HL-60/S4 treated with retinoic acid at 250 ng/mL for 4 days and 3 days (cell line): Measurements from ENCODE around the gene RANBP17.

Experiments
- in situ Hi-C: fragments of 300-500 bp; cut with MboI; formaldehyde crosslinking; loops from 2 replicates; pipeline ENCODE4 v1.7.0; 2022; ENCODE audit warnings: low sequenced_read_pairs

Gene RANBP17

DNA sequence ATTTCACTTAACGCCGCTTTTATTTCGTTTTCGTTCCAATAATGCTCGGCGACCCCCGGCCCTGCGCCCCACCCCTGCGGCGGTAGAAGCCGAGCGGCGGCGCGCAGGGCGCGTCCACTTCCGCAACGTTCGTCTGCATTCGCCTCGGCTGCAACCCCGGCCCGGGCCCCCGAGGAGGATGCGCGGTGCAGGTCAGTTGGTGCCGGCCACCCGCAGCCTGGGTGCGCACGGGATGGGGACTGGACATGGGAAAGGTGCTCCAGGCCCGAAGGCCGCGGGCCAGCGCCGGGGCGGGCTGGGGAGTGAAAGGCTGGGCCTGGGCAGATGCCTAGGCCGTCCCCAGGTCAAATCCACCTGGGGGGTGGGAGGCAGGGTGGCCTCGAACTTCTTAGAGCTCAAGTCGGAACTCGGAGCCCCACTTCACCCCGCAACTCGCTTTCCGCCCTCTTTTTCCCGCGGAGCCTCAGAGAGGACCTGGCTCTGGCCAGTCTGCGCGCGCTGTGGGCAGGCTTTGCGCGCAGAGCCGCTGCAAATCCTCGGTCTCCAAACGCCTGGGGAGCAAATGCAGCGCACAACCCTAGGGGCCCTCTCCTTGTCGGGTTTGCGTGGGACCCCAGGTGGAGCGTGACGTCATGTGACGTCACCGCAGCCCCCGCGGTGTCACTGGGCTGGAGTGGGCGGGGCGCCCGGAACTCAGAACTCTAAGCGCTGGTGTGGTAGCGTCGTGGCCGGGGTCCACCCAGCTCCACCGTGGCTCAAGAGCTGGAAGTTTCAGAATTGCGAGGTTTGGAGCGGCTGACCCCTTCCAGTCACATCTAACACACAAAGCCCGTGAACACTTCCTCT lies 450.5 kb downstream of the RANBP17 start:
- in situ Hi-C loops, result no loop called here

DNA sequence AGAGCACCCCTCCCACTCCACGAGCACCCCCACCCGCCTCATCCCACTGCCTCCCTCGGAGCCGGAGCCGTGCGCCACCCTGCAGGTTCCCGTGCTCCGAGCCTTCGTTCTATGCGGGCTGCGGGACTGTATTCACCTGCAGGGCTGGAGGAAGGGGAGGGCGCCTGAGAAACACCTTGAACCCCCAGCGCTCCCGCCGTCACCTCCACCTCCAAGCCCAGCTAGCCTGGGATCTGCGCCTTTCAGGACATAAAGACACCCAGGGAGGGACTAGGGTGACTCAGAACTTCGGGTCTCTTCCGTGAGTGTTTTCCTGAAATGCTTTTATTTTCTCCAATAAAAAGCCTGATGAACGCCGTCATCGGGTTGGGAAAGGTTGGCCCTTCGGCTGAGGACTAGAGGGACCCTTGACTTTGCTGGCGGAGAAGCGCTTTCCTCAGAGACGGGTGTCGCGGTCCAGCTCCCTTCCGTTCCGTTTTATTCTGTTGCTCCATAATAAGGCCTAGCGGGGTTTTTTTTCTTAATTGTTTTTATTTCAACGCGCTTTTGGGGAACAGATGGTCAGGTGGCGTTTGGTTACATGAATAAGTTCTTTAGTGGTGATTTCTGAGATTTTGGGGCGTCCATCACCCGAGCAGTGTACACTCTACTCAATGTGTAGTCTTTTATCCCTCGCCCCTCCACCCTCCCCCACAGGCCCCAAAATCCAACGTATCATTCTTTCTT lies 451.8 kb downstream of the RANBP17 start:
- in situ Hi-C loops, result no loop called here

DNA sequence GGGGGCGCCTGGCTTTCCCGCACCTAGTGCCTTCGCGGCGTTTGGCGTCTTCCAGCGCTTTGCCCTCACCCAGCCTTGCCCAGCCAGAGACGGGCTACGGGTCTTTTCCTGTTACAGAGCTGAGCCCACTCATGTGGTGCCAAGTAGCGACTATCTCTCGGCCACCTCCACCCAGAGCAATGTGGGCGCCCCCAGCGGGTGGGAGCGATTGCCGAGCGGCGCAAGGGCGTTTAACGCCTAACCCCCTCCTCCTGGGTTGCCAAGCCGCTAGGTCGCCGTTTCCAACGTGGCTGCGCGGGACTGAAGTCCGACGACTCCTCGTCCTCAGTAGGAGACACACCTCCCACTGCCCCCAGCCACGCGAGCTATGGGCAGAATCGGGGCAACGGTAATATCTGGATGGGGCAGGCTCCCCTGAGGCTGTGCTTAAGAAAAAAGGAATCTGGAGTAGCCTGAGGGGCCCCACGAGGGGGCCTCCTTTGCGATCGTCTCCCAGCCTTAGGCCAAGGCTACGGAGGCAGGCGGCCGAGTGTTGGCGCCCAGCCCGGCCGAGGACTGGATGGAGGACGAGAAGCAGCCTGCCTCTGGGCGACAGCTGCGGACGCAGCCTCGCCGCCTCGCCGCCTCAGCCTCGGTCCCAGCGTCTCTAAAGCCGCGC lies 453.0 kb downstream of the RANBP17 start:
- in situ Hi-C loops, result no loop called here

DNA sequence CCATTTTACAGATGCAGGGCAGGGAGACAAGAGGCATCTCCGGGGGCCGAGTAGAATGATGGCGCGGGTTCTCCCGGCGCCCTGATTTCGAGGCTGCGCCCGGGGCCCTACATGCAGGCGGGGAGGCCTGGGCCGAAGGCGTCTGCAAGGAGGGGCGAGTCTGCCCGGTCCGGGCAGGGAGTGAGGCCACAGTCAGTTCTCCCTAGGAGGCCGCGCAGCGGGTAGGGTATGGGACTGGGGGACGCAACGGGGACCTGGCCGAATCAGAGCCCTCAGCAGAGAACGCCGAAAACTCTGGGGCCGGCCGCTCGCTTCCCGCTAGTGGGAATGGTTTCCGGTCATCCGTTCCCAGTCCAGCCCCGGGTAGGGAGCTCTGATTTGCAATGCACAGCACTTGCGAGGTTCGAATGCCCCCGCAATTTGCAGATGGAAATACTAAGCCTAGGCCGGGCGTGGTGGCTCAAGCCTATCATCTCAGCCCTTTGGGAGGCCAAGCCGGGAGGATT lies 453.6 kb downstream of the RANBP17 start:
- in situ Hi-C loops, result no loop called here

DNA sequence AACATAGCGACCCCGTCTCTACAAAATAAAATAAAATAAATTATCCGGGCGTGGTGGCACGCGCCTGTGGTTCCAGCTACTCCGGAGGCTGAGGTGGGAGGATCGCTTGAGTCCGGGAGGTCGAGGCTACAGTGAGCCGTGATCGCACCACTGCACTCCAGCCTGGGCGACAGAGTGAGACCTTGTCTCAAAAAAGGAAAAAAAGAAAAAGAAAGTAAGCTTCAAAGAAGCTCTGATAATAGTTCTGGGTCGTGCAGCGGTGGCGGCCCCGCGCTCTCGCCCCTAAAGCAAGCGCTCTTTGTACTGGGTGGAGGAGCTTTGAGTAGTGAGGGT lies 454.1 kb downstream of the RANBP17 start:
- in situ Hi-C loops, result no loop called here

DNA sequence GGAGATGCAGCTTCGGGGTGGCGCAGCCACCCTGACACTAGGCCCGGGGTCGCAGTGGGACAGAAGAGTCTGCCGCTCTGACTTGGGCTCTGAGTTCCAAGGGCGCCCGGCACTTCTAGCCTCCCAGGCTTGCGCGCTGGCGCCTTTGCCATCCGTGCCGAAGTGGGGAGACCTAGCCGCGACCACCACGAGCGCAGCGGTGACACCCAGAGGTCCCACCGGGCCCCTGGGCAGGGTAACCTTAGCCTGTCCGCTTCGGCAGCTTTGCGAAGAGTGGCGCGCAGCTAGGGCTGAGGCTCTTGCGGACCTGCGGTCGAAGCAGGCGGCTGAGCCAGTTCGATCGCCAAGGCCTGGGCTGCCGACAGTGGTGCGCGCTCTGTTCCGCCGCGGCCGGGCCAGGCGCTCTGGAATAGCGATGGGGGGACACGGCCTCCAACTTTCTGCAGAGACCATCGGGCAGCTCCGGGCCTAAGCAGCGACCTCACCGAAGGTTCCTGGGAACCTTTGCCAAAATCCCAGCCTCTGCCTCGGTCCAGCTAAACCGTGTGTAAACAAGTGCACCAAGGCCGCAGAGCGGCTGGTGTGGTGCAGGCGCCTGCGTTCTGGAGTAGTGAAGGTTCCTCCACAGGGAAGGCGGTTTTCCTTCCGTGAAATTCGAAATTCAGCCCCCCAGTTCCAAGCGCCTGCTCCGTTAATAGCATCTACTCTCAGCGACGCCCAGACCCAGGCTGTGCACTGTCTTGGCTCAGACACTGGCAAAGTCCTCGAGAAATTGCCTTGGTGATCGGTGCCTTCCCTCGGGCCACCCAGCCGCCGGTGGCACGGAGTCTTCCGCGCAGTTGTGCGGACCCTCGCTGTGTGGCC lies 454.7 kb downstream of the RANBP17 start:
- in situ Hi-C loops, result no loop called here

DNA sequence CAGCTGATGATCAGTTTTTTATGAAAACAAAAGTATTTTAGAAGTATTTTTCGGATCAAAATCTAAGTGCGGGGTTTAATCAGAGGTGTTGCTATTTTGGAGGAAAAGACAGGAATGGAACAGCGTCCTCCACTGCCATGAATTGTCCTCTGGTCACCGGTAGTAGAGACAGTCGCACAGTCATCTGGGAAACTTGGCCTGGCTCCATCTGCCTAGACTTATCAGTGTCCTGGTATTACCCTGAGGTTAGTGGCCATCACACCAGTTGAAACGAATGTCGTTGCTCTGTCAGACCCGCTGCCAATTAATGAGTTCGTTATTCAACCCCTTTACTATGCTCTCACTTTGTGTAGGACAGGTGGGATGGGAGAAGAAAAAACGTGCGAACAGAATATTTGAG lies 455.4 kb downstream of the RANBP17 start:
- in situ Hi-C loops, result no loop called here

DNA sequence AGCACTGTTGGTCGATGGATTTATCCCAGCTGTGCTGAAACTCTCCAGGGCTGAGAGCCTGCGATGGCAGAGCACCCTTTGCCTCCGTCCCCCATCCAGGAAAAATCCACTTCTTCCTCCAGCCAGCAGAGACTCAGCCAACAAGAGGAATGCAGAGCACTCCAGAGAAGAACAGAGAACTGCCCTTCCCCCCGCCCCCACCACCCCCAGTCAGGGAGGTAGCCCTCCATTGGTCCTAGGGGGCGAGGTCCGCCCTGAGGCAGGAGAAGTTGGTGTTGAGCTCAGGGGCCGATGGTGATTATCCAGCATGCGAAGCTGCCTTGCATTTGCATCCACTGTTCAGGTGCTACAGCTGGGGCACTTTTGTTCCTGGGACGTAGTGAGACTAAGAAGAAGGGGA lies 456.2 kb downstream of the RANBP17 start:
- in situ Hi-C loops, result no loop called here

DNA sequence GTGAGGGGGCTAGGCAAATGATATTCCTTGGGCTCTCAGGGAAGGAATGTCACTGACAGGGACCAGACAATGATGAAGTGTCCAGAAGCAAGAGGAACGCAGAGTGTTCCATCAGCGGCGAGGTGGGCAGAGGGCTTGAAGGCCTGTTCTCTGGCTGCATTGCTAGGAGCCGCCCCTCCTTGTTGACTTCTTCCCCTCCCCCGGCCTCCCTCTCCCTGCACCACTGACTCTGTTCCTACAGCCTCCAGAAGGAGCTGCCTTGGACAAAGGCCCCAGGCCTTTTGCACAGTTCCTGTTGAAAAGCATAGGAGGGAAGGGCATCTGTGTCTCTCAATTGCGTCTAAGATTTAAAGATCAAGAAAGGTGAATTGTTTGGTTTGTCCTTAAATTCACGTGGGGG lies 459.6 kb downstream of the RANBP17 start:
- in situ Hi-C loops, result no loop called here

DNA sequence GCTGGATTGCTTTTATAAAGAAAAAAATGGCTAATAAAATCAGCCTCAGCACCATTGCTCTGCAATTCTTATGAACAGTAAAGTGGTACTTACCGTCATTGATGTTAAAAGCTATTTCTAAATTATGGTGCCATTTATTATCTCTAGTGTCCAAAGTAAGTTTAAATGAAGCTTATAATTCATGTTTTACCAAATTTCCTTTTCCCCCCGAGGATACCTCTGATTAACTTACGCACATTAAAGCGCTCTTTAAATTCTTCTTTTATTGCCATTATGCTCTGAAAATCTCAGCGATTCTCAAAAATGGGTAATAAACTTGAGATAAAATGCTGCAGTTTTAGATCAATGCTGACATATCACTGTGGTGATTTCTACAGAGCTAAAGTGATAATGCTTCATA lies 460.7 kb downstream of the RANBP17 start:
- in situ Hi-C loops, result no loop called here

DNA sequence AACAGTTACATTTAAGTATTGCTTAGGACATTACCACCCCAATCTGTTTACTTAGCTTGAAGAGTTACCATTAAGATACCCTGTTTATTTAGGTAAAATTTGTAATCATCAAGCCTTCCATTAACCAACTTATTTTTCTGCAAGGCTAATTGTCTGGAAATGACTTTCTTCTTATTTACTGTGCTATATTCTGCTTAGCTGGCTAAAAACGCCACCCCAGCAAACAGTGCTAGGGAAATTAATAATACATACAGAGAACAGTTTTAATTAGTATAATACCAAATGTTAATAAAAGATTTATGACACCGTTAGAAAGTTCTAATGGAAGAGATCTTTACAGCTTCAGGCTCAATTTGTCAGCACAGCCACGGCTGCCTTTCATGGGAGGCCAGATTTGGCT lies 461.2 kb downstream of the RANBP17 start:
- in situ Hi-C loops, result no loop called here

DNA sequence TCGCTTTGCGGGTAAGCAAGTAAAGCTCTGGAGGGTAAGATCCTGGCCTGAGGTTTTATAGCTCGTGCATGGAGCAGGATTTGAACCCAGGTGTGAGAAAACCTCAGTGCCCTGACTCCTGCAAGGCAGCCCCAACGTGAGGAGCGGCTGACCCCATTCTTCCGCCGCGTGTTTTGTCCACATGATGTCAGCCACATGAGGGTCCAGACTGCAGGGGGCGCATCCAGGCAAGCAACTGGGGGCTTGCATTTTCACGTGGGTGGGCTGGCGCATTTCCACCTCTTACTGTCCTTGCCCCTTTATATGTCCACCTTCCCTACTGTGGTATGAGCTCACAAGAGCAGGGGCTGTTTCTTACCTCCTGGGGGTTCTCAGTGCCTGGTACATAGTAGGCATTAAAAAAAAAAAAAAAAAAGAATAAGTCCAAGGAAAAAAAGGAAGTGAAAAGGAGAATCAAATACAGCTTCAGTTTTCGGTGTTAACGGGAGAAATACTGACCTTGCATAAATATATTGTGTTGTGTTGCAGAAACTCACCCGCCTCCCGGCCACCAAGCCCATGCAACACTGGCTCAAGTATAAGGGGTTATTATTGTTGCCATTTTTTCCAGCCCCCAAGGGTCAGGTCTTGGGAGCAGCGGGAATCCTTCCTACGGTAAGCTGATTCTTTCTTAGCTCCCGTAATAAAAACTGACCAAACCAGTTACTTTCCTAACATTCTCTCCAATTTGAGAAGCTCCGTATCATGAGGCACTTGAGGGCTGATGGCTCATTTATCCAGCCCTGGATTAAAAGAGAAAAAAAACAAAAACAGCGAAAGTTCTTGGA lies 462.2 kb downstream of the RANBP17 start:
- in situ Hi-C loops, result no loop called here

DNA sequence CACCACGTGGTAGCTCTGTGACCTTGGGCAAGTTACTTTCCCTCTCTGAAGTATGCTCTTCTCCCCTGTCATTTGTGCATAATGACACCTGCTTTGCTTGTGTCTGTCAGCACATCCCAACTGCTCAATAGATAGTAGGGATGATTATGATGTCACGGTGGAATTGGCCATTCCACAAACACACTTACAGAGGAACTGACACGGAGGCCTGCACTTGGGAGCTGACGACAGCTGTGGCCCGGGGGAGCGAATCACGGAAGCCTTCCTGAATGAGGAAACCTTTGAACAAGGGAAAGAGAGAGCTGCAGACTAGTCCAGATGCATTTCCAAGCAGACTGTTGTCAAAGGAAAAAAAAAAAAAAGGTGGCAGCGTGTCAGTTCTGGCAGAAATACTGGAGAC lies 468.2 kb downstream of the RANBP17 start:
- in situ Hi-C loops, result no loop called here

DNA sequence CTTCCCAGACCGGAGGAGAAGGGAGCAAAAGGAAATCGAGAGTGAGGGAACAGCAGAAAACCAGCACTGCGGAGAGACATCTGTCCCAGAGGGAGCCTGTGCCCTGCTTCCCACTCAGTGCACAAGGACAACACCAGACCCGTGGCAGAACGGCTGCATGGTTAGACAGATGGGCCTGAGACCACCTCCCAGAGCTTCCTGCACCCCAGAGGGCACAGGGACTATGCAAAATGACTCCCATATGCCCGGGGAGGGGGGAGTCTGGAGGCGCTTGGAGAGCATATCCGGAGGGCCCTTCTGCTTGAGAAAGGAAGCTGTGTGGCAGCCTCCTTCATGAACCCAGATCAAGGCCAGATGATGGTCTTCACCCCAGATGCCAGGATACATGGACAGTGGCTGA lies 473.8 kb downstream of the RANBP17 start:
- in situ Hi-C loops, result no loop called here

DNA sequence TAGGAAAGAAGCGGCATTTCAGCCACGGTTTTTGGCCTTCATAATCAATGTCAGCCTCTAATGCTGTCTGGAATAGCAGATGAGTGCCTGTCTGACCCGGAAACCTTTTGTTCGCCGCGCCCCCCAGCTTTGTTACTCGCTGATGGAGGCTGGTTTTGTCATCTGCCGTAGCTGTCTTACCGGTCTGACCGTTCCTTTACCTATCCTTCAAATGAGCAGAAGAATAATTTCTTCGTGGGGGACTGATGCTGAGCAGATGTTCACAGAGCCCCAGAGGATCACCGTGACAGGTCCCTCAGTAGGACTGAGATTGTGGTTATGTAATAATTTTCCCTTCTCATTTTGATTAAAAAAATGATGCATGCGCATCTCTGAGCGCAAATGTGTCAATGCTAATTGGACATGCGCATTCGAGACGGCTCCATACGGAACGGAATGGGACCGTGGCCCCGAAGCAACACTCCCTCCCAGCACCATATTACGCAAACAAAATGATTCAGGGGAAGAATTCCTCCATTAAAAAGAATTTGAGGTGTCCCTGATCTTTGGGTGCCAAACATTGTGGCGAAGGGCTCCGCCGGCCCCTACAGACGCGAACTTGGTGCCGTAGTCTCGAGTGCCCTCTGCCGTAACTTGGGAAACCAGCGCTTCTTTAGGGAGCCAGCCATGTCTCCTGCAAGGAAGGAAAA lies 474.8 kb downstream of the RANBP17 start:
- in situ Hi-C loops, result no loop called here

DNA sequence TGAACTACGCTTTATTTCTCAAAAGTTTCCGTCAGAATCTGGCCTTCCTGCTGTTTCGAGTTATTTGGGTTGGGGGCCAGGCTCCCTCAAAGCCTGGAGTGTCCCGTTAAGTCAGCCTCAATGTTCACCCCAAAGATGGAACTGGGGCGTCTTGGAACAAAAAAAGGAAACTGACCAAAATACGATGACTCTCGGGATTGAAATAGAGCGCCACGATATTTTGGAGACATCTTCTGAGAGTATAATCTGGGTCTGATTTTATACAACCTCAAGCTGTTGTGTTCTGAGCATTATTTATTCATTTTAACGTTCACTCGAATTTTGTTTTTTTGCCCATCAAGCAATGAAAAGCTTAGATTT lies 475.4 kb downstream of the RANBP17 start:
- in situ Hi-C loops, result no loop called here

DNA sequence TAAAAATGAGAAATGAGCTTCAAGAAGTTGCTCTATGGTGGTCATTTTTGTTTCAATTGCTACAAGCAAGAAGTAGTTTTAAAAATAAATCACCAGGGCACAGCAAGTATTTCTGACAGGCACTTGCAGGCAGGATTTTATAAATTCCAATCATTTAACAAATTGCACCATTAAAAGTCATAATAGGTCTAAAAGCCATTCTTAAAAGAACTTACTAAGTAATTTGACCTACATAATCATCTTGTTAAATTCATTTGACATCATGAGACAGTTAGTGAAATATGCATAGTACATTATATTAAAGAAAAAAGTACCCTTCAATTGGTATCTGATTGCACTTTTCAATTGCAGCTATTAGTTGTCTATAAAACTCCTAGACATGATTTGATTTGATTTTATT lies 478.2 kb downstream of the RANBP17 start:
- in situ Hi-C loops, result no loop called here

DNA sequence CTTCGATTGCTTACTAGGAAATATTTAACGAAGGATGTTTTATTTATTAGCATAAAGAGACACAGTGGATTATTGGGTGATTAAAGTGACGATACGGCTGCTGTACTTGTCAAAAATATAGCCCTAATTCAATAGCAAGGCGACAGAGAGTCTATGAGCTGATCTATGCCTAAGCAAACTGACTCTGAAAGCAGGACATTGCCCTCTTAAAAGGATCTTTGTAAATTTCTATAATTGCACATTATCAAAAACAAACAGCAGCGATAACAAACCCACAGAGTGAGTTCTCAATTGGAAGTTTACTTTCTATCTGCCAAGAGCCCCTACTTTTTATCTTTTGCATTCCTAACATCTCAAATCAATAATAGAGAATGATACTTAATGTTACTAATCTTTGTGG lies 478.7 kb downstream of the RANBP17 start:
- in situ Hi-C loops, result no loop called here

DNA sequence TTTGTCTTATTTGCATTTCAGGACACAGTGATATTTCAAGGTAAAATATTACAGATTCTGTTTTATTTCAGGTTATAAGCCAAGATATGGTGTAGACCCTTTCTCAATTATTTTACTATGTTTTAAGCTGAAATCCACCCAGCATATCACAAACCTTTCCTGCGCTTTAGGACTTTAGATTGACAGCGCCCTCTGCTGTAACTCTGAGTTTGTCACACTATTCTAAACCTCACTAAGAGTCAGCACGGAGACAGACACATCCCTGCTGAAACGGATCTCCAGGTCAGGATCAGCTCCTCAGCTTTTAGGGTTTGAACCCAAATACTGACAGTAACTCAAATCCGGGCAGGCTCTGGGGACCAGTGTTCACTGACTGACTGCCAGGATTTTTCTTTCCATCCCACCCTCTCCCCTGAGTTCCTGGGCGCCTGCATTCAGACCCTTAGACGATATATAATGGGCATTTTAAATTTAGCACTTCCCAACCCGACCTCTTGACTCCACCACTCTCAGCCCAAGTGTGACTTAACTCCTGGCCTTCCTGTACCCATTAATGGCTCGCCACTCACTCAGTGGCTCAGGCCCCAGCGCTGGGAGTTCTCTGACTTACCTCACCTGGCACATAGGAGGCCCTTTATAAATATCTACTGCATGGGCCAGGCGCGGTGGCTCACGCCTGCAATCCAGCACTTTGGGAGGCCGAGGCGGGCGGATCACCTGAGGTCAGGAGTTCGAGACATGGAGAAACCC lies 480.7 kb downstream of the RANBP17 start:
- in situ Hi-C loops, result no loop called here
